NT2/D1 (cell line): ENCODE data around the gene RASD1.
A peak's percentile ranks its signal among the peaks of the same experiment; 100 is the strongest.

ENCODE experiments used
- DNase-seq: peaks from one replicate; pipeline ENCODE4 v3.0.0-alpha.2; 2011; ENCODE audit warnings: low read depth, low spot score
- H3K27me3 ChIP-seq: 2 replicates; pipeline ENCODE4 v1.6.0; 2011; ENCODE audit warnings: mild to moderate bottlenecking; ENCODE audit not compliant: insufficient read length, insufficient read depth
- H3K36me3 ChIP-seq: 2 replicates; pipeline ENCODE4 v1.6.1; 2011; ENCODE audit warnings: mild to moderate bottlenecking, low read length, mixed read lengths; ENCODE audit not compliant: insufficient read depth, insufficient read length
- H3K4me1 ChIP-seq: 2 replicates; pipeline ENCODE4 v1.5.1; 2011; ENCODE audit not compliant: insufficient read depth, insufficient read length
- H3K4me3 ChIP-seq: 2 replicates; pipeline ENCODE4 v1.5.1; 2011; ENCODE audit warnings: low read depth; ENCODE audit not compliant: insufficient read length
- H3K9ac ChIP-seq: 2 replicates; pipeline ENCODE4 v1.6.0; 2011; ENCODE audit warnings: low read depth; ENCODE audit not compliant: insufficient read length
- H3K9me3 ChIP-seq: 2 replicates; pipeline ENCODE4 v1.5.1; 2011; ENCODE audit warnings: mild to moderate bottlenecking, low read length; ENCODE audit not compliant: insufficient read depth
- SUZ12 ChIP-seq: IDR thresholded peaks from 2 replicates; pipeline ENCODE4 v1.6.1; 2011; ENCODE audit not compliant: insufficient read length, insufficient read depth; ENCODE audit errors: extremely low read depth
- YY1 ChIP-seq: IDR thresholded peaks from 2 replicates; pipeline ENCODE4 v1.6.1; 2011; ENCODE audit not compliant: insufficient read length, insufficient read depth
- ZNF274 ChIP-seq: IDR thresholded peaks from 2 replicates; pipeline ENCODE4 v1.6.1; 2011; ENCODE audit warnings: mild to moderate bottlenecking, low read depth, low read length

Gene RASD1, protein sequence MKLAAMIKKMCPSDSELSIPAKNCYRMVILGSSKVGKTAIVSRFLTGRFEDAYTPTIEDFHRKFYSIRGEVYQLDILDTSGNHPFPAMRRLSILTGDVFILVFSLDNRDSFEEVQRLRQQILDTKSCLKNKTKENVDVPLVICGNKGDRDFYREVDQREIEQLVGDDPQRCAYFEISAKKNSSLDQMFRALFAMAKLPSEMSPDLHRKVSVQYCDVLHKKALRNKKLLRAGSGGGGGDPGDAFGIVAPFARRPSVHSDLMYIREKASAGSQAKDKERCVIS

DNA sequence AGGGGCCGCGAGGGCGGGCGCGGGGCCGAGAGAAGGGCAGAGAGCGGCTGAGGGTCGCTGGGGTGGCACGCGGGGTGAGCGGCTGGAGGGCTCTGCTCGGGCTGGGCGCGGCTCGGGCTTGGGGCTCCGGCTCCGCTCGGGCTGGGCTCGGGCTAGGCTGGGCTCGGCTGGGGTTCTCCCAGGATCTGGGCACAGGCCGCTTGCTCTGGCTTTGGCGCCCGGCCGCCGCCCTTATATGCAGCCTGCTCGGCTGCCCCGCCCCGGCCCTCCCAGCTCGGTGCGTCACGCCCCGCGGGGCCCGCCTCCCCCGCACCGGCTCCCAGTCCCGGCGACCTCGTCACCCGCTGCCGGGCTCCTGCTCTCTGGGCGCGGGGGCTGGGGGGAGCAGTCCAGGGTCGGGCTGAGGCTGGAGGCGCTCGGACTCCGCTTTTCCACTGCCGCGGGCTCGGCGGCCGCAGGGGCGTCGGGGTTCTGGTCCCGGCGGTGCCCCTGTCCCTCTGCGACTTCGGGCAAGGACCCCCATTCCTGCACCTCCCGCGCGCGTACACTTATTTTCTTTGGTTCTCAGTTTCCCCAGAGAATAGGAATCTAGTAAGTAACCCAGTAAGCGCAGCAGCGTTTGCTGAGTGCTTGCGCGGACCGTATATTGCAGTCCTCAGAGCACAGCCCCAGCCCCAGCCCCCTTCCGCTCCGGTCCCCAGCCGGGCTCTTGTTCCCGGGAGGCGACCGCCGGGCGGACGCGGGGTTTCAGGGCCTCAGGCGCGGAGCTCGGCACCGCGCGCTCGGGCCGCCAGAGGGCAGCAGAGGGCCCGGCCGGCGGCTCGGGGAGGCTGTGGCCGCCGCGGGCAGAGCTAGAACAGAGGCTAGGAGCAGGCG, at the start of gene RASD1:
Gene RASD1, minus strand, starts transcription at position 207 of the 876 bp plus-strand sequence. CDS start 214 bp downstream, outside the sequence.
- DNase-seq: peak; percentile 52
- H3K4me1 ChIP-seq: peaks cover 9% of the 10 kb centered on the region
- no peaks in the 10 kb centered on the region for H3K9me3 ChIP-seq
- peaks cover 17% of the 10 kb centered on the region for H3K27me3 ChIP-seq
- H3K9ac ChIP-seq: peak within 1 kb of the TSS; percentile 85
- peaks cover 17% of the 10 kb centered on the region for H3K36me3 ChIP-seq
- TF ChIP-seq ZNF274: no peak
- no peak for TF ChIP-seq SUZ12
- no peak for TF ChIP-seq YY1
- H3K4me3 ChIP-seq: peak within 1 kb of the TSS; percentile 78

DNA sequence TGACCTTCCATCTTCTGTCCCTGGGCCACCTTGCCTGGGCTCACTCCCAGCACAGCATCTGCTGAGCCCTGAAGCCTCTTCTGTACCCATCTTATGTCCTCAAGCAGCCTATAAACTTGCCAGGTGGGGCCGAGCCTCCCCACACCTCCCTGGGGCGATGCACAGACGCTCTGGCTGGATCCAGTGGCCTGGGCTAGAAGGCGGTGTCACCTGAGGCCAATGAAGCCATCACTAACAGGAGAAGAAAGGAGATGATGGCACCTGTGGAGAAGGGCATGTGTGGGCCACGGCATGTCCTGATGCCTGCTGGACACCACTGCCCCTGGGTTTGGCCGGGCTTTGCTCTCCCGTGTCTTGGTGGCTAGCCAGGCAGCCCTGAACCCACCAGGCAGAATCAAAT, 49.8 kb upstream of the RASD1 start:
- no peak overlapping the region for H3K4me3 ChIP-seq
- no peak for DNase-seq
- H3K4me1 ChIP-seq: no peaks in the 10 kb centered on the region
- H3K36me3 ChIP-seq: no peaks in the 10 kb centered on the region
- H3K27me3 ChIP-seq: no peaks in the 10 kb centered on the region
- H3K9ac ChIP-seq: no peak overlapping the region
- no peaks in the 10 kb centered on the region for H3K9me3 ChIP-seq
- TF ChIP-seq ZNF274 (no peak), YY1 (no peak), SUZ12 (no peak)

DNA sequence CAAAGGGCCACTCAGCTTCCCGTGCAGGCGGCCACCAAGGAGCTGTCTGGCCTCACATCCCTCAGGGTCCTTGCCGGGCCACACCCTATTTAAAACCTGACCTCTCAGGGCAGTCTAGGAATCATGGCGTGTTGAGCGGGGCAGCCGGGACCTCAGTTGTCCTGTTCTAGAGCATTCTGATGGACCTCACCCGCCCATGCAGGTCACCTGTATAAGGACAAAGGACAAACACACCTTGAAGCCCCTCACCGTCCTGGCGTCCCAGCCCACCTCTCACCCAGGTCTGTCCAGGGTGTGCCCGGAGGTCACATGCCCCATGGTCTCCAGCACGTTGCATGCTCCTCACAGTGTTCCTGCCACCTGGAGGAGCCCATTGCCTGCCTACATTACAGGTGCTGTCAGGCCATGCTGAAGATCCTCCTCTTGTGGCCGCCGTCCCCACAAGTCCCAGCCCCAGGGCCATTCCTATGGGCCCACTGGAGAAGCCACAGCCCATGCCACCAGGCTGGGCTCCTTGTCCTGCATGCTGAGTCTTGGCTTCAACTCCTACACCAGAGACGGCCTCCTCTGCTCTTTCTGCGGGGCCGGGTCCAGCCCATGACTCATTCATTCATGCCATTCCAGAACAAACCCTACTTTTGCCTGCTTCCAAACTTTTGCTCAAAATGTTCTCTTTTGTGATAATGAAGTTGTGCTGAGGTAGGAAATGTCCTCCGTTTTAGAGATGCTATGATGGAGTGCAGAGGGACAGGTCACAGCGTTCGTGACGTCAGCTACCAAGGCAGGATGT, 49.0 kb upstream of the RASD1 start:
- no peaks in the 10 kb centered on the region for H3K27me3 ChIP-seq
- H3K9me3 ChIP-seq: no peaks in the 10 kb centered on the region
- no peaks in the 10 kb centered on the region for H3K36me3 ChIP-seq
- H3K9ac ChIP-seq: no peak overlapping the region
- DNase-seq: no peak
- no peak for TF ChIP-seq SUZ12
- H3K4me3 ChIP-seq: no peak overlapping the region
- peaks cover 2% of the 10 kb centered on the region for H3K4me1 ChIP-seq

DNA sequence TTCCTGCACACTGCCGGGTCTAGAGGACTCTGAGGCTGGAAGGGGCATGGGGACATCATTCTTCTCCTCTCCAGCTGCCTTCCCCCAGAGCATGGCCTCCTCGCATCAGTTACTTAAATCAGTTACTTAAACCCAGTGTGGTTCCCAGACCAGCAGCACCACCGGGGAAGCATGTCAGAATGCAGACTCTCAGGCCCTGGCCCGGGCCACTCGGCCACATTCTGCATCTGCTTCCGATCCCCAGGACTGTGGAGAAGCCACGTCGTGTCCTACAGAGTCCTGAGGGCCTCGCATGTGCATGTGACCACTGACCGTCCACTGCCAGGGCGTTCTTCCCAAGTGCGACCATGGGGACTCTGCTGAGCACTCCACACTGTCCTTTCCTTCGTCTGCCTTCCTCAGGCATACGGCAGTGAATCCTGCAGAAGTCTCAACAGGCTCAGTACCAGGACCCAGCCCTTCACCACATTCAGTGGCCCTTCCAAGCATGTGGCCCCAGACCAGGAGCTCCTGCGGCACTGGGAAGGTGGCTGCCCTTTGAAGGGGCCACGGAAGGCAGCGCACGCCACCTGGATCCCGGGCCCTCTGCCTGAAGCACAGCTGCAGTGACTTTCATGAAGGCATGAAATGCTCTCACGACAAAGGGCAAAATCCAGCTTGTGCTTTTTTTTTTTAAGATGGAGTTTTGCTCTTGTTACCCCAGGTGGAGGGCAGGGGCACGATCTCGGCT, 46.9 kb upstream of the RASD1 start:
- TF ChIP-seq ZNF274 (no peak), SUZ12 (no peak), YY1 (no peak)
- H3K36me3 ChIP-seq: no peaks in the 10 kb centered on the region
- DNase-seq: no peak
- no peak overlapping the region for H3K9ac ChIP-seq
- no peaks in the 10 kb centered on the region for H3K27me3 ChIP-seq
- peaks cover 3% of the 10 kb centered on the region for H3K4me1 ChIP-seq
- no peak overlapping the region for H3K4me3 ChIP-seq
- no peaks in the 10 kb centered on the region for H3K9me3 ChIP-seq

DNA sequence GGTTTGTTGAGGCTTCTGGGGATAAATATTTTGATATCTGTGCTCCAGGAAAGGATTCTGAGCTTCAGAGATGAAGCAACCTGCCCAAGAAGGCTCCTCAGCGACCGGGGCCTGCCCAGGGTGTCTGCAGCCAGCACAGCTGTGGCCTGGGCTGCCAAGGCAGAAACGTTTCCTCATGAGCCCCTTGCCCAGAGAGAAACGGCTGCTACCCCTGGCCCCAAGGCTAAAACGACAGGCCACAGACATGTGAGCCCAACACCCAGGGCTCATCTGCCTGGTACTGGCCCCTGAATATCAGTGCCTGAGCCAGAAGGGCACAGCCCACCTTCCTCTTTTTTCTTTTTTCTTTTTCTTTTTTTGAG, 45.4 kb upstream of the RASD1 start:
- TF ChIP-seq YY1: no peak
- no peak for TF ChIP-seq ZNF274
- no peak for TF ChIP-seq SUZ12
- peaks cover 3% of the 10 kb centered on the region for H3K4me1 ChIP-seq
- H3K9me3 ChIP-seq: no peaks in the 10 kb centered on the region
- no peaks in the 10 kb centered on the region for H3K36me3 ChIP-seq
- H3K9ac ChIP-seq: no peak overlapping the region
- no peak for DNase-seq
- H3K27me3 ChIP-seq: no peaks in the 10 kb centered on the region
- H3K4me3 ChIP-seq: no peak overlapping the region

DNA sequence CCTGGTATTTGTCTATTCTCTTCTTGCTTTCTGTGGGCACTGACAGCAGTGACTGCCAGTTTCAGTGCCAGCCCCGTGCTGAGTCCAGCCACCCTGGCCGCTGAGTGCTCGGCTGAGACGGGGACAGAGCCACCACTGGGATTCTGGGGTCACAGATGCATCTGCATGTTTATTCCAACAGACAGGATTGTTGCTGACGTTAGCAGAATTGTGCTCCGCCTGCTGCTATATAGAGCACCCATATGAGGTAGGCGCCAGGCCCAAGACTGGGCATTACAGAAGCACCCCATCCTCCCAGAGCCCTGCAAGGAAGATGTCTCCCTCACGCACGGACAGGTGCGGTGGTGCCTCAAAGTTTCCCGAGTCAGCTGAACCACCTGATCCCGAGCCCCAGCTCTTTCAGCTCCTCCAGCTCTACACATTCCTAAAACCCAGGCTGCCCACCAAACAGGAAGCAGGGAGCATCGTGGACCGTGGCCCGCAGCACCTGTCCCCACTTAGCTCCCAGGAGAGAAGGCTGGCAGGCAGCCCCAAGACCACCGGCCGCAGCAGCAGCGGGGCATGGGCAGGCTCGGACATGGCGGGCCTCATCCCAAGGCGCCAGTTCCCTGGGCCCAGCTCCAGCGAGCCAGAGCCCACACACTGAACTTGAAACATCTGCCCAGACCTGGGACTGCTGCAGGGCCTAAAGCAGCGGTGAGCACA, 44.9 kb upstream of the RASD1 start:
- Histone ChIP-seq H3K4me1 (peaks cover 3% of the 10 kb centered on the region), H3K27me3 (no peaks in the 10 kb centered on the region), H3K4me3 (no peak overlapping the region), H3K9me3 (no peaks in the 10 kb centered on the region), H3K9ac (no peak overlapping the region), H3K36me3 (no peaks in the 10 kb centered on the region)
- DNase-seq: no peak
- no peak for TF ChIP-seq SUZ12
- TF ChIP-seq YY1: no peak
- TF ChIP-seq ZNF274: no peak
